ENCODE measurements around the gene SMG6.
A peak's percentile ranks its signal among the peaks of the same experiment; 100 is the strongest.

Gene SMG6

DNA sequence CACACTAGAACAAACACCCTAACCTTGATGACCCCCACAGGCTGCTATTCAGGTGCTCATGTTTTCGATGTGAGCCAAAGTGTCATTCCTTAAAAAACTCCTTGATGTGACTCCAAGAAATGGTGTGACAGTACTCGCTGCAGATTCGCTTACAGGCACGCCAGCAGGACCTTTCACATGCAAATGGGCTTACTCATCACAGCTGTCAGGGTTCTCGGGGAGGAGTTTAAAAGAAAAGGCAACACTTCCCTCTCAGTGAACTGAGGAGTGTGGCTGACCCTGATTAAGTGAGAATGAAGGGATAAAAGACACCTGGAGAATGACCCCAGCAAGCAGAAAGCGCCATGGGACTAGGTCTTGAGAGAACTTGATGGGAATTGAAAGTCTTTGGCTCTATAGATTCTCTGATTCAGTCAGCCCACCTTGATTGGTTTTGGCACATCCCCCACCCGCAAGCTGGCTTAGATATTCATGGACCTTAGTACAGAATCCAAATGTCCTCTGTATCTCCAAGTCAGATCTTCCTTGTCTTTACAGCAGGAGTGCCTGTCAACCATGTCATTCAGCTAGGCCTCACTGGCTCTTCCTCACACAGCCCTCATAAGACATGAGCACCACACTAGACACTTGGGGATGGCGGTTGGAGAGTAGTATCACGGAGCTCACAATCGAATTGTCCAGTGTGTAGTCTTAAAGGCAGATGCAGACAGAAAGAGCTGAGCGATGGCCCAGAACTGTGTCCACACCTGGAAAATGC lies 166.1 kb downstream of the SMG6 start:
- no peak for DNase-seq

GRCh38 chr17:2136241-2136640 lies 167.3 kb downstream of the SMG6 start:
- no peak for DNase-seq

GRCh38 chr17:2128011-2128410 lies 175.6 kb downstream of the SMG6 start:
- DNase-seq: no peak

GRCh38 chr17:2125013-2125535 lies 178.5 kb downstream of the SMG6 start:
- no peak for DNase-seq

DNA sequence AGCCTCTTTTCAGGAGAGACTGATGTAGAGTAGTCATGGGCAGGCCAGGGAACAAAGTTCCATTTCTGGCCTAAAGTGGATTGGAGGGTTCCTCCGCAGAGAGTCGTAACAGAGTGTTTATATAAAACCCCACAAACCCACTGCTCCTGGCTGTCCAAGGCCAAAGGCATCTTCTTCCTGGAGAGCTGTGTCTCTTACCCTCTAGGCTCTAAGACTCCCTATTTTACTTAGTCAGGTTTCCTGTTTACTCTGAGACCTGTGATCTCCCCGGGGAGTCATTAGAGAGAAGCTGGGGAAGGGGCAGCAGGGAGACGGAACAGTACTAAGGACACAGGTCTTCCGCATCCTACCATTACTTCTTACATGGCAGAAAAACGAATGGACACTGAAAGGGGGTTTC lies 179.2 kb downstream of the SMG6 start:
- DNase-seq: no peak

DNA sequence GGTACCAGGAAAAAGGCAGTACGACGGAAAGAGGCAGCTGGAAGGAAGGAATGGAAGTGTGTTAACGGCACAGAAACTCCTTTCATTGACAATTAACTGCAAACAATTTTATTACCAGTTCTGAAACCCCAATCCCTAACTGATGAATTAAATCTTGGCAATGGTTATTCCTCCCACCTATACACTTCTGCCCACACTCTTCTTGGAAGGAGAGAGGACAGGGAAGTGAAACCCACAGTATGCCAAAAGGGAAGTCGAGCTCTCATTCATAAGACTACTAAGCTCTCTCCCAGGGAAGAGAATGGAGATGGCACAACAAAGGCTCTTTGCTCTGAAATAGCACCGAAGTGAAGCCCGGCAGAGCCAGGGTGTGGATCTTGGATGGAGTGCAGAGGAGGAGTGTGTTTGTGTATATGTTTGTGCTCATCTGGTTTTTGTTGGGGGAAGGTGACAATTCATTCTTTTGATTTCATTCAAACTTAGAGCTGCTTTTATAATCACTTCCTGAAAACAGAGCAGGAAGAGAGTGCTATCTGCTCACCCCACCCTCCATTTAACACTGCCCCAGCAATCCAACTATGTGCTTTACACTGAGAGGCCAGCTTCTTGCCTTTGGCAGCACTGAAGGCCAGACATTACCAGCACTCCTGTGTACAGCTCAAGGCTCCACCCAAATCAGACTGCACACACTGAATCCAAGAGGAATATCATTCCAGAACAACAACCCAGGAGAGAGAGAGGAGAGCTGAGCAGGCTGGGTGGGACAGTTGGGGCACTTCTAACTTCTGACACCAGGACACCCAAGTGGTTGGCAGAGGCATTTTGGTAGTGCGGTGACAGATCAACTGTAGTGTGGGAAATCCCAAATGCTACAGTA lies 180.0 kb downstream of the SMG6 start:
- DNase-seq: no peak

DNA sequence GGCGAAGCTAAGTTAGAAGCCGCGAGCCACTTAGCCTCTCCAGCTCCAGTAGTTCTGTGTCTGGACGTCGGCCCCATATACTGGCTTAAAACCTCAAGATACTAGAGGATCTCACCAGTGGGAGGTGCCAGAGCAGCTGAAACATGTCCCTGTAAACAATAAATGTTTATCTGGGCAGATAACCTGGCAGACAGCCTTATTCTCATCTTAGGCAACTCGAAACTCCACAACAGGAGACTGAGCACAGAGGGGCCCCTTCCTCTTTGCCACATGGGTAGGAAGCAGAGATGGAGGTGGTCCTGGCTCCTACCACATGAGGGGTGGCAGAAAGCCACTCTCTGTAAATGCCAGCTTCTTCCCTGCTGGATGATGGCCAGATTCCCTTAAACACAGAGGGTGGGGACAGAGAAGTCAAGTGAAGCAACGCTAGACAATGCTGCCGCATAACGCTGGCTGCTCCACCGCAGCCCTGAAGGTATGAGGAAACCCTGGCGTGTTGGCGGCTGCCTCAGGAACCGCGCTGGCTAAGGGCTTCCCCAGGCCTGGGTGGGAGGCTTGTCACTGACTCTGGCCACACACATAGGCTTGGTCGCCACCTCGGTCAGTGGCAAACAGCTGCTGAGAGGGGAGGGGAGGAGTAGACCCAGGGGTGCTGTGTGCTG lies 180.8 kb downstream of the SMG6 start:
- DNase-seq: no peak

DNA sequence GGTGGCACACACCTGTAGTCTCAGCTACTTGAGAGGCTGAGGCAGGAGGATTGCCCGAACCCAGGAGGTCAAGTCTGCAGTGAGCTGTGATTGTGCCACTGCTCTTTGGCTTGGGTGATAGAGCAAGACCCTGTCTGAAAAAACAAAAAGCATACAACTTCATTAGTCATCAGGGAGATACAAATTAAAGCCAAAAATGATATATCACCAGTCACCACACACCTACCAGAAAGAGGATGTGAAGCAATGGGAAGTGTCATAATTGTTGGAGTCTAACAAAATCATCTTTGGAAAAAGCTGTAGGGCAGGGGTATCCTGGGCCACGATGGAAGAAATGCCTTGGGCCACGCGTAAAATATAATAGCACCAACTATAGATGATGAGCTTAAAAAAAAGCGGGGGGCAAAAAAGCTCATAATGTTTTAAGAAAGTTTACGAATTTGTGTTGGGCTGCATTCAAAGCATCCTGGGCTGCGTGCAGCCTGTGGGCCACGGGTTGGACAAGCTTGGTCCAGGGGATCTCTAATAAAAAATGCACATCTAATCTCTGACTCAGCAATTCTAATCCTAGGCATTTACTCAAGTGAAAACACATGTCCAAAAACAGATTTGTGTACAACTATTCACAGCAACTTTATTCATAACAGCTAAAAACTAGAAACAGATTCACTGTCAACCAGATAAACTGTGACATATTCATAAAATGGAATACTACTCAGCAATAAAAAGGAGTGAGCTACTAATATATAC lies 182.8 kb downstream of the SMG6 start:
- peak; percentile 20 for DNase-seq

DNA sequence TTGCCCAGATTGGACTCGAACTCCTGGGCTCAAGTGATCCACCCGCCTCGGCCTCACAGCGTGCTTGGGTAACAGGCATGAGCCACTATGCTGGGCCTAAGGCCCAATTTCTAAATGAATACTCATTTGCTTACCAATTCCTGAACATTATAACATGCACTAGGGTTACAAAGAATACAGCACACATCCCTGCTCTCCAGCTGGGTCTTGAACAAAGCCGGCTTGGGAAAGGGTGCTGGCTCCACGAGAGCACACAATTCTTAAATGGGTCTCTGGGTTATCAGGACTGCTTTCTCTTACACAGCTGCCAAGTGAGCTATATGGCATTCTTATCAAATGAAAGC lies 190.3 kb downstream of the SMG6 start:
- no peak for DNase-seq

GRCh38 chr17:2111691-2112090 lies 191.9 kb downstream of the SMG6 start:
- no peak for DNase-seq

GRCh38 chr17:2110436-2110835 lies 193.1 kb downstream of the SMG6 start:
- no peak for DNase-seq

- no peak for DNase-seq
These were observed 195.4 kb downstream of the SMG6 start for GRCh38 chr17:2108170-2108569.

- DNase-seq: no peak
These were observed 196.1 kb downstream of the SMG6 start for GRCh38 chr17:2107506-2107905.

- no peak for DNase-seq
These were observed 196.5 kb downstream of the SMG6 start for GRCh38 chr17:2107050-2107449.

DNA sequence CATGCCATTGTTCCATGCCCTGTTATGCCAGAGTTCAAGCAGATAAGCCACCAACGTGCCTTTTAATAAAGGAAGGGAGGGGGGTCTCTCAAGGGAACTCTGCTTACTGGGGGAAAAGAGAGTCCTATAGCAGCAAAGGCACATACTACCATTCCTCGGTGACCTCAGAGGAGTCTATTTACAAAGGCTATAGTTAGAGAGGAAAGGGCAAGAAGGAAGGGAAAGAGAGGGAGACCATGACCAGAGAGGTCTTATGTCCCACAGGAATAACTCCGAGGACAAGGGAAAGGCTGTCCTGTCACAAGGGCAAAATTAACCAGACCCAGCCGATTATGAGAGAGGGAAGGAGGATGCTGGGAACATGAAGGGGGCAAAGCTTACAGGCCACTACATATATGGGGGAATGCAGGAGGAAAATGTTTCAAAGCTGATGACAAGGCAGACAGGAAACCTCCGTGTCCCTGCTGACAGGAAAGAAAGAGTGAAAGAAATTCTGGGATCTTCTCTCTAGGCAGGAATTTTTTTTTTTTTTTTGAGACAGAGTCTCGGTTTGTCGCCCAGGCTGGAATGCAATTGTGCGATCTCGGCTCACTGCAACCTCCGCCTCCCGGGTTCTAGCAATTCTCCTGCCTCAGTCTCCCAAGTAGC lies 197.2 kb downstream of the SMG6 start:
- no peak for DNase-seq

- DNase-seq: no peak
These were observed 197.9 kb downstream of the SMG6 start for GRCh38 chr17:2105663-2106062.

DNA sequence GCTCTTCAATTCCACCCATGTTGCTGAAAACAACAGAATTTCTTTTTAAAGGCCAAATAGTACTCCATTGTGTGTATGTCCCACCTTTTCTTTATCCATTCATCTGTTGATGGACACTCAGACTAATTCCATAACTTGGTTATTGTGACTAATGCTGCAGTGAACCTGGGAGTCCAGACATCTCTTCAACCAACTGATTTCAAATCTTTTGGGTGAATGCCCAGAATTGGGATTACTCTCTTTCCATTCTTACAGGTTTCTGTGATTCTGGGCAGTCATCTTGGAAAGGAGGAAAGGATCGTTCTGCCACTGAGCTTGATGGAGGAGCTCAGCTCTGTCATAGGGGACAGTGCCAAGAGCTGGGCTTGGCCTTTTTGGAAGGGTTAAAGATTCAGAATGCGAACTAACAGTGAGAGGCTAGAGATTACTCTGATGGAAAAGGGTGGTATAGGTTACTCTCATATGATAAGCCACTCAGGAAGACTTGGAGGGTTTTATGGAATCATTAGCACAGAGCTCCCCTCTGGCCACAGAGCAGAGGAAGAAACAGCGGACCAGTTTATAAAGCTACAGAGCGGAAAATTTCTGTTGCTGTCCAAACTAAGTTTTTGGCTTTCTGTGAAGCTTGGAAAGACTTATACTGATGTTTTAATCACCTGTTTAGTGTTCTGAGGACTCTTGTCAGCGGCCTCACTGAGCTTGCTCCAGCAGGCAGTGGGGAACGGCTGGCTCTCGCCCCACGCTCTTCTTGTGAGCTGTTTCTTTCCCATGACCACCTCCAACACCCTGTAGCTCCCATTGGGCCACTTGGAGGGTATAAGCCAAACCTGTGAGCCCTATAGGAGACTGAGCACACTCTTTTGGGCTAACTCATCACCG lies 200.4 kb downstream of the SMG6 start:
- peak; percentile 44 for DNase-seq

GRCh38 chr17:2101448-2102257 lies 201.9 kb downstream of the SMG6 start:
- DNase-seq: no peak

GRCh38 chr17:2095536-2095910 lies 208.1 kb downstream of the SMG6 start:
- no peak for DNase-seq

GRCh38 chr17:2094891-2095535 lies 208.6 kb downstream of the SMG6 start:
- DNase-seq: no peak
